ENCODE data around the gene ZCCHC24.

ZCCHC24 gene

DNA sequence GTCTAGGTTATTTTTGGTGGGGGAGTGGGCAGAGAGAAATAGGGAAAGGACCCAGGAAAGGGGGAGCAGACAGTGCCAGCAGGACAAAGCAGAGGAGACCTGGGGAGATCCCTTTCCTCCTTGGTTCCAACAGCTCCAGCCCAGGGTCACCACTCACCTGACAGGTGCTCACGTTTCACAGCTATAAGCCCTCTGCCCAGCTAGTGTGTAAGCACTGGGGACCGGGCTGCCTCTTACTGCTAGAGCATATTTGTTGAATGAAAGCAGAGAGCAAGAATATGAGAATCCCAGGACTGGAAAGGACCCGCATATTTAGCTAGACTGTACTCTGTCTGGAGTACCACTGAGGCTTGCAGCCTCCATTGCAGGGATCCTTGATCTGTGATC, 6.7 kb downstream of the ZCCHC24 start:
- no peak overlapping the region for H2AK5ac ChIP-seq (ENCODE audit: low read length)
- no peak overlapping the region for H3K9ac ChIP-seq (ENCODE audit: low read length)
- no peak overlapping the region for H3K4ac ChIP-seq (ENCODE audit: low read depth, low read length)
- no peak for DNase-seq
- no peaks in the 10 kb centered on the region for H3K27me3 ChIP-seq (ENCODE audit: insufficient read depth, low read length, poor library complexity)
- H3K4me3 ChIP-seq (ENCODE audit: low read length): no peak overlapping the region
- no CpG with 5 or more reads among the region's 3 CpGs for WGBS (ENCODE audit: extremely low coverage, insufficient coverage, low lambda C conversion rate)
- H2BK120ac ChIP-seq (ENCODE audit: low read depth, low read length): no peak overlapping the region
- H3K56ac ChIP-seq (ENCODE audit: low read length): no peak overlapping the region
- no peak overlapping the region for H3K27ac ChIP-seq (ENCODE audit: low read depth, low read length)
- H2BK15ac ChIP-seq (replicated peaks; ENCODE audit: low read depth): no peak overlapping the region
- no peaks in the 10 kb centered on the region for H3K36me3 ChIP-seq (ENCODE audit: control insufficient read depth, insufficient read depth, low read length)
- H3K23ac ChIP-seq (ENCODE audit: low read length): no peak overlapping the region
- no peaks in the 10 kb centered on the region for H3K79me2 ChIP-seq (ENCODE audit: control insufficient read depth, insufficient read depth, low read length)
- H2BK5ac ChIP-seq (ENCODE audit: low read length): no peak overlapping the region
- peaks cover 12% of the 10 kb centered on the region for H3K4me1 ChIP-seq (ENCODE audit: control insufficient read depth, low read depth, low read length)
- H3K79me1 ChIP-seq (ENCODE audit: low read length): no peaks in the 10 kb centered on the region
- H3K4me2 ChIP-seq (ENCODE audit: low read length): no peak overlapping the region
- H4K5ac ChIP-seq (ENCODE audit: low read length): no peak overlapping the region
- H3K18ac ChIP-seq (ENCODE audit: low read length): no peak overlapping the region
- H4K8ac ChIP-seq (ENCODE audit: low read depth, low read length): no peak overlapping the region

DNA sequence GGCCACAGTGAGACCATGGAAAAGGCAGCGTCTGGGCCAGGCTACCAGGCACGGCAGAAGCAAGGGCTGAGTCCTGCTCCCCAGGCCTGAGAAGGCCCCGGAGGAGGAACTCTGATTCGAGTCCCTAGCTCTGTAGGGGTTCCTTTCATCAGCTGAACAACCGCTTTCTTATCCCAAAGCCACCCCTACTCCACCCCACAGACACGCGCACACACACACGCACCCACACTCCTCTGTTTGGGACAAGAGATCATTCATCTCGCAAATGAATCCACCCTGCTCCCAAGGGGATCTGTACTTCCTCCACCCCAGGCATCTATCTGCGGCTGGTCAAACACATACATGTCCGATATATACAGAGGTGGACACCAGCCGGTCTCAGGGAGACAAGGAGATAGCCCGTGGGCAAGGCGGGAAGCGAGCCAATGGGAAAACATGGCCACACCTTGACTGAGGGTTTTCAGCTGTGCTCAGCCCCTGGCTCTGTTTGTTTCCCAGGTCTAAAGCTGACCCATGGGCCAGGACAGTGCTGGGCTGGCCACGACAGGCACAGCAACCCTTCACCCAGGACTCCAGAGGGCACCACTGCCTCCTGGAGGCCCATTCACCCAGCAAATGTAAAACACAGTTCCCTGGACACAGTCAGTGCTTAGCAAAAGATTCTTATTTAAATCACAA, 7.3 kb downstream of the ZCCHC24 start:
- H4K8ac ChIP-seq (ENCODE audit: low read depth, low read length): no peak overlapping the region
- no peak overlapping the region for H3K56ac ChIP-seq (ENCODE audit: low read length)
- DNase-seq: peak; percentile 23
- no peak overlapping the region for H3K4me2 ChIP-seq (ENCODE audit: low read length)
- H3K9ac ChIP-seq (ENCODE audit: low read length): no peak overlapping the region
- H2AK5ac ChIP-seq (ENCODE audit: low read length): no peak overlapping the region
- H3K18ac ChIP-seq (ENCODE audit: low read length): no peak overlapping the region
- H3K27ac ChIP-seq (ENCODE audit: low read depth, low read length): no peak overlapping the region
- H3K4ac ChIP-seq (ENCODE audit: low read depth, low read length): no peak overlapping the region
- H3K23ac ChIP-seq (ENCODE audit: low read length): no peak overlapping the region
- H3K4me1 ChIP-seq (ENCODE audit: control insufficient read depth, low read depth, low read length): peaks cover 12% of the 10 kb centered on the region
- H3K79me2 ChIP-seq (ENCODE audit: control insufficient read depth, insufficient read depth, low read length): no peaks in the 10 kb centered on the region
- H3K27me3 ChIP-seq (ENCODE audit: insufficient read depth, low read length, poor library complexity): no peaks in the 10 kb centered on the region
- H4K5ac ChIP-seq (ENCODE audit: low read length): no peak overlapping the region
- no peak overlapping the region for H2BK5ac ChIP-seq (ENCODE audit: low read length)
- WGBS (ENCODE audit: extremely low coverage, insufficient coverage, low lambda C conversion rate): no CpG with 5 or more reads among the region's 16 CpGs
- H3K79me1 ChIP-seq (ENCODE audit: low read length): no peaks in the 10 kb centered on the region
- H3K4me3 ChIP-seq (ENCODE audit: low read length): no peak overlapping the region
- no peak overlapping the region for H2BK15ac ChIP-seq (replicated peaks; ENCODE audit: low read depth)
- no peaks in the 10 kb centered on the region for H3K36me3 ChIP-seq (ENCODE audit: control insufficient read depth, insufficient read depth, low read length)
- H2BK120ac ChIP-seq (ENCODE audit: low read depth, low read length): no peak overlapping the region

DNA sequence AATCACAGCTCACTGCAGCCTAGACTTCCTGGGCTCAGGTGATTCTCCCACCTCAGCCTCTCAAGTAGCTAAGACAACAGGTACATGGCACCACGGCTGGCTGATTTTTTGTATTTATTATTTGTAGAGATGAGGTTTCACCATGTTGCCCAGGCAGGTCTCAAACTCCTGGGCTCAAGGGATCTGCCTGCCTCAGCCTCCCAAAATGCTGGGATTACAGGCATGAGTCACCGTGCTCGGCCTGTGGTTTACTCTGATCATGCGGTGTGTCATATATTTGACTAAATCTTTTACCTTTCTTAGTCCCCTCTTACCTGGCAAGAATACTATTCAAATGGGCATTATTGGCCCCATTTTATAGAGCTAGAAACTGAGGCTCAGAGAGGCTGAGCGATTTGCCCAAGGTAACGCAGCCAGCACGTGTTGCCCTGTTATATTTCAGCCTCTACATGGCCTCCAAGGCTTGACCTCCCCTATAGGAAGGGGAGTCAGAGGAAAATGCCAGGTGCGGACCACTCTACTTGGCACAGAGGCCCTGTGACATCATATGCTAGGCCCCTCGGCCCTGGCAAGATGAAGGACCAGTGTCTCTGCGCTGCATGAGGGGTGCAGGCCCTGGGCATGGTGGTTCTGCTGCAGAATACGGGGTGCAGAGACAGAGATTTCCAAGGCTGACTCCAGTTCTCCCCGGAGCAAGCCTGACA, 8.2 kb downstream of the ZCCHC24 start:
- no peak overlapping the region for H2BK5ac ChIP-seq (ENCODE audit: low read length)
- no peak overlapping the region for H2BK120ac ChIP-seq (ENCODE audit: low read depth, low read length)
- no peak overlapping the region for H3K23ac ChIP-seq (ENCODE audit: low read length)
- no peak overlapping the region for H2BK15ac ChIP-seq (replicated peaks; ENCODE audit: low read depth)
- no peak overlapping the region for H3K4me2 ChIP-seq (ENCODE audit: low read length)
- no peak overlapping the region for H3K4ac ChIP-seq (ENCODE audit: low read depth, low read length)
- peaks cover 12% of the 10 kb centered on the region for H3K4me1 ChIP-seq (ENCODE audit: control insufficient read depth, low read depth, low read length)
- no peaks in the 10 kb centered on the region for H3K27me3 ChIP-seq (ENCODE audit: insufficient read depth, low read length, poor library complexity)
- WGBS (ENCODE audit: extremely low coverage, insufficient coverage, low lambda C conversion rate): no CpG with 5 or more reads among the region's 12 CpGs
- no peak overlapping the region for H3K4me3 ChIP-seq (ENCODE audit: low read length)
- H3K18ac ChIP-seq (ENCODE audit: low read length): no peak overlapping the region
- no peak overlapping the region for H2AK5ac ChIP-seq (ENCODE audit: low read length)
- H4K5ac ChIP-seq (ENCODE audit: low read length): no peak overlapping the region
- no peak overlapping the region for H4K8ac ChIP-seq (ENCODE audit: low read depth, low read length)
- no peak overlapping the region for H3K9ac ChIP-seq (ENCODE audit: low read length)
- H3K79me1 ChIP-seq (ENCODE audit: low read length): no peaks in the 10 kb centered on the region
- no peaks in the 10 kb centered on the region for H3K79me2 ChIP-seq (ENCODE audit: control insufficient read depth, insufficient read depth, low read length)
- no peak overlapping the region for H3K27ac ChIP-seq (ENCODE audit: low read depth, low read length)
- DNase-seq: no peak
- H3K56ac ChIP-seq (ENCODE audit: low read length): no peak overlapping the region
- no peaks in the 10 kb centered on the region for H3K36me3 ChIP-seq (ENCODE audit: control insufficient read depth, insufficient read depth, low read length)

DNA sequence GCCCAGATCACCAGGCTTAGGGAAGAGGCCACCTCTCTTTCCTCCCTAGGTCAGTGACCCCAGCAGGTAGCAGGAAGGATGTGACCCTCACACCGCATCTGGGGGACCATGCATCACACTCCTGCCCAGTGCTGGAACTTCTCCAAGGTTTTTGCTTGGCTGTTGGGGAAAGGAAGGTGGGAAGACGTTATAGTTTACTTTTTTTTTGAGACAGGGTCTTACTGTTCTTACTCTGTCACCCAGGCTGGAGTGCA, 8.6 kb downstream of the ZCCHC24 start:
- H3K4me2 ChIP-seq (ENCODE audit: low read length): no peak overlapping the region
- no peak overlapping the region for H2BK15ac ChIP-seq (replicated peaks; ENCODE audit: low read depth)
- H3K27ac ChIP-seq (ENCODE audit: low read depth, low read length): no peak overlapping the region
- no peak overlapping the region for H4K5ac ChIP-seq (ENCODE audit: low read length)
- no peaks in the 10 kb centered on the region for H3K79me2 ChIP-seq (ENCODE audit: control insufficient read depth, insufficient read depth, low read length)
- no peaks in the 10 kb centered on the region for H3K36me3 ChIP-seq (ENCODE audit: control insufficient read depth, insufficient read depth, low read length)
- H3K18ac ChIP-seq (ENCODE audit: low read length): no peak overlapping the region
- H3K79me1 ChIP-seq (ENCODE audit: low read length): no peaks in the 10 kb centered on the region
- no peak for DNase-seq
- WGBS (ENCODE audit: extremely low coverage, insufficient coverage, low lambda C conversion rate): no CpG with 5 or more reads among the region's 2 CpGs
- H4K8ac ChIP-seq (ENCODE audit: low read depth, low read length): no peak overlapping the region
- H2BK120ac ChIP-seq (ENCODE audit: low read depth, low read length): no peak overlapping the region
- no peak overlapping the region for H3K23ac ChIP-seq (ENCODE audit: low read length)
- no peaks in the 10 kb centered on the region for H3K27me3 ChIP-seq (ENCODE audit: insufficient read depth, low read length, poor library complexity)
- no peak overlapping the region for H3K4ac ChIP-seq (ENCODE audit: low read depth, low read length)
- no peak overlapping the region for H2BK5ac ChIP-seq (ENCODE audit: low read length)
- H3K56ac ChIP-seq (ENCODE audit: low read length): no peak overlapping the region
- H3K4me3 ChIP-seq (ENCODE audit: low read length): no peak overlapping the region
- no peak overlapping the region for H2AK5ac ChIP-seq (ENCODE audit: low read length)
- H3K9ac ChIP-seq (ENCODE audit: low read length): no peak overlapping the region
- H3K4me1 ChIP-seq (ENCODE audit: control insufficient read depth, low read depth, low read length): peaks cover 12% of the 10 kb centered on the region

DNA sequence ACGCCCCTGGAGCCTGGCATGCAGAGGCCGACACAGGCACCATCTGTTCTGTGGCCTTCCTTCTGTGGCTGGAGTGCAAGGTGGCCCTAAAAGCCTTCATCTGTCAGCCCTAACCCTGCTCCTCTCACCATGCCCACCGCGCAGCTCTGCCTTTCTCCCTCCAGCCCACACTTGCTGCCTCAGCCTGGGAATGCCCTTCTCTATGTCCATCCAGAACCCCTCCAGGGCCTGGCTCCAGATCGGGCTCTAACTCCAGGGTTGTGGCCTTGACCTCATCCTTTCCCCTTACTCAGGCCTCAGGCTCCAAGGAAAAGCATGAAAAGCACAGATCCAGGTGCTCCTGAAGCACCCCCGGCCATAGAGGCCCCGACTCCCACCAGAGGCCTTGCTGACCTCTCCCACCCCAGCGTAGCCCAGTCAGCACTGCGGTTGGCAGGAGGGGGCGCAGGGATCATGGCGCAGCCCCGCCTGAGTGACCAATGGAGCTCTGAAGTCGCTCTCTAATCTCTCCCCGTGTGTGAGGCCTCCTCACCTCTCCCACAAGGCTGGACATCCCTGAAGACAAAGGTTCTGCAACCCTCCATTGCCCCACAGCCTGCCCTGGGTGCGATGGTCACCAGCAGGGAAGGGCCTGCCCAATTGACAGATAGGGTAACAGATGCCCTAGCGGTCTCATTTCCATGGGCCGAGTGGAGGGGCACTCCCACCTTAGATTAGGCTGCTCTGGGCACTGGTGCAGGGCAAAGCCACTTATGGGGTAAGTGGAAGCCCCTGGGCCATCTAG, 9.2 kb downstream of the ZCCHC24 start:
- no peak overlapping the region for H2AK5ac ChIP-seq (ENCODE audit: low read length)
- H3K27ac ChIP-seq (ENCODE audit: low read depth, low read length): no peak overlapping the region
- no peak overlapping the region for H3K9ac ChIP-seq (ENCODE audit: low read length)
- H3K18ac ChIP-seq (ENCODE audit: low read length): no peak overlapping the region
- H2BK120ac ChIP-seq (ENCODE audit: low read depth, low read length): no peak overlapping the region
- H2BK15ac ChIP-seq (replicated peaks; ENCODE audit: low read depth): no peak overlapping the region
- peak overlapping the region; percentile 74 for H3K23ac ChIP-seq (ENCODE audit: low read length)
- H3K36me3 ChIP-seq (ENCODE audit: control insufficient read depth, insufficient read depth, low read length): no peaks in the 10 kb centered on the region
- no peak overlapping the region for H3K4me3 ChIP-seq (ENCODE audit: low read length)
- H2BK5ac ChIP-seq (ENCODE audit: low read length): no peak overlapping the region
- H3K56ac ChIP-seq (ENCODE audit: low read length): no peak overlapping the region
- H4K5ac ChIP-seq (ENCODE audit: low read length): no peak overlapping the region
- no peaks in the 10 kb centered on the region for H3K79me1 ChIP-seq (ENCODE audit: low read length)
- peaks cover 12% of the 10 kb centered on the region for H3K4me1 ChIP-seq (ENCODE audit: control insufficient read depth, low read depth, low read length)
- WGBS (ENCODE audit: extremely low coverage, insufficient coverage, low lambda C conversion rate): no CpG with 5 or more reads among the region's 17 CpGs
- no peak overlapping the region for H3K4me2 ChIP-seq (ENCODE audit: low read length)
- no peaks in the 10 kb centered on the region for H3K79me2 ChIP-seq (ENCODE audit: control insufficient read depth, insufficient read depth, low read length)
- no peak overlapping the region for H3K4ac ChIP-seq (ENCODE audit: low read depth, low read length)
- DNase-seq: no peak
- no peak overlapping the region for H4K8ac ChIP-seq (ENCODE audit: low read depth, low read length)
- H3K27me3 ChIP-seq (ENCODE audit: insufficient read depth, low read length, poor library complexity): no peaks in the 10 kb centered on the region

All from mesendoderm (in vitro differentiated cells).